Fibroblast of pulmonary artery (primary cell): Measurements from ENCODE around the gene ZDHHC14.

Experiments used
- DNase-seq: peaks from one replicate; pipeline ENCODE4 v3.0.0-alpha.2; 2010; ENCODE audit warnings: low read depth
- H3K4me3 ChIP-seq: replicated peaks from 2 replicates; pipeline ENCODE4 v1.5.1; 2011; ENCODE audit warnings: low read depth, mild to moderate bottlenecking, control low read depth, low read length, moderate library complexity
- TF ChIP-seq, protein P1 (sequence below): IDR thresholded peaks from 2 replicates; pipeline ENCODE4 v1.5.1; 2011; ENCODE audit warnings: mild to moderate bottlenecking, control low read depth, low read length, inconsistent platforms; ENCODE audit errors: missing control alignments

ZDHHC14 gene

GRCh38 chr6:157649311-157650260, 268.6 kb downstream of the ZDHHC14 start:
- TF ChIP-seq, protein P1, sequence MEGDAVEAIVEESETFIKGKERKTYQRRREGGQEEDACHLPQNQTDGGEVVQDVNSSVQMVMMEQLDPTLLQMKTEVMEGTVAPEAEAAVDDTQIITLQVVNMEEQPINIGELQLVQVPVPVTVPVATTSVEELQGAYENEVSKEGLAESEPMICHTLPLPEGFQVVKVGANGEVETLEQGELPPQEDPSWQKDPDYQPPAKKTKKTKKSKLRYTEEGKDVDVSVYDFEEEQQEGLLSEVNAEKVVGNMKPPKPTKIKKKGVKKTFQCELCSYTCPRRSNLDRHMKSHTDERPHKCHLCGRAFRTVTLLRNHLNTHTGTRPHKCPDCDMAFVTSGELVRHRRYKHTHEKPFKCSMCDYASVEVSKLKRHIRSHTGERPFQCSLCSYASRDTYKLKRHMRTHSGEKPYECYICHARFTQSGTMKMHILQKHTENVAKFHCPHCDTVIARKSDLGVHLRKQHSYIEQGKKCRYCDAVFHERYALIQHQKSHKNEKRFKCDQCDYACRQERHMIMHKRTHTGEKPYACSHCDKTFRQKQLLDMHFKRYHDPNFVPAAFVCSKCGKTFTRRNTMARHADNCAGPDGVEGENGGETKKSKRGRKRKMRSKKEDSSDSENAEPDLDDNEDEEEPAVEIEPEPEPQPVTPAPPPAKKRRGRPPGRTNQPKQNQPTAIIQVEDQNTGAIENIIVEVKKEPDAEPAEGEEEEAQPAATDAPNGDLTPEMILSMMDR = no peak
- H3K4me3 ChIP-seq = no peak overlapping the region
- no peak for DNase-seq

- H3K4me3 ChIP-seq = no peak overlapping the region
- TF ChIP-seq, protein P1 = no peak
- DNase-seq = no peak
These were observed 269.3 kb downstream of the ZDHHC14 start for GRCh38 chr6:157650261-157650640.

DNA sequence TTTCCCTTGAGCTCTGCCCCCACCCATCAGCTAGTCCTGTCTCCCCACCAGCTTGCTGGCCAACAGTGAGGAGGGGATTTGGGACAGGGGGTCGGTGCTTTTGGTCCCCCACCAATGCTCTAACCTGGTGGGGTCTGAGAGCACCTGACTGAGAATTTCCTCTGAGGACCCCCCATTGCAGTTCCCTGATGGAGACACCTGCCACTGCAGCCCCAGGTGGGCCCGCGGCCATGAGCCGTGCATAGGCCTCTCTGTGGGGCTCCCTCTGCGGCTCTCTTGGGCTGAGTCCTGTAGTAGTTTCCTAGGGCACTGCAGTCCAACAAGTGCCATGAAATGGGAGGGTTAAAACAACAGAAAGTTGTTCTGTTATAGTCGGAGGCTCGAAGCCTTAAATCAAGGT, 269.8 kb downstream of the ZDHHC14 start:
- TF ChIP-seq, protein P1 = no peak
- no peak overlapping the region for H3K4me3 ChIP-seq
- no peak for DNase-seq

- DNase-seq = no peak
- H3K4me3 ChIP-seq = no peak overlapping the region
- TF ChIP-seq, protein P1 = no peak
These were observed 270.9 kb downstream of the ZDHHC14 start for GRCh38 chr6:157651731-157652490.

- H3K4me3 ChIP-seq = no peak overlapping the region
- TF ChIP-seq, protein P1 = no peak
- DNase-seq = no peak
These were observed 271.8 kb downstream of the ZDHHC14 start for GRCh38 chr6:157652601-157653363.

DNA sequence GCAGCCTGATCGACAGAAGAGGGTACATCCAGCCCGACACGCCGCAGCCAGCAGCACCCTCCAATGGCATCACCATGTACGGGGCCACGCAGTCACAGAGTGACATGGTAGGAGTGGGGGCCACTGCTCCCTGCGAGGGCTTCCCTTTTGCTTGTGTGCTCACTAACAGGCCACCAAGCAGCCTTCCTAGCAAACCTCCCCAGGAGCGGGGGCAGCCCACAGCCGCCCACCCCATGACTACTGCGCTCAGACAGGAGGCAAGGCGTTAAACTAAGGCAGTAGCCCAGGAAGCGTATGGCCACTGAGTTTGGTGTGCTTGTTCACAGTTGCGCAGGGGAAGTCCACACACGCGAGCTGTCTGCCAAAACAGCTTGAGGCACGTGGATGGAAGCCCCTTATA, 272.5 kb downstream of the ZDHHC14 start:
- TF ChIP-seq, protein P1 = no peak
- no peak overlapping the region for H3K4me3 ChIP-seq
- DNase-seq = no peak
